ENCODE data around the gene TTC38.
"Not testable (repeated sequence)": the region's sequence is repeated elsewhere in the genome, so short reads cannot be mapped to it uniquely, and the experiment has no call there.

TTC38 gene

GRCh38 chr22:46296257-46297150, 28.7 kb downstream of the TTC38 start, which contains the start of gene GTSE1:
Gene GTSE1 (plus strand): TSS chr22:46296870. CDS start chr22:46297401, 531 bp downstream.
- peak; percentile 95 for DNase-seq (ENCODE audit: low read depth)

GRCh38 chr22:46297151-46297812, 29.5 kb downstream of the TTC38 start:
- DNase-seq (ENCODE audit: low read depth), result no peak

GRCh38 chr22:46299101-46299500, 31.3 kb downstream of the TTC38 start:
- DNase-seq (ENCODE audit: low read depth), result no peak

GRCh38 chr22:46300491-46300890, 32.7 kb downstream of the TTC38 start:
- no peak for DNase-seq (ENCODE audit: low read depth)

- no peak for DNase-seq (ENCODE audit: low read depth)
These were observed 35.6 kb downstream of the TTC38 start for GRCh38 chr22:46303347-46303965.

GRCh38 chr22:46308283-46308988, 40.6 kb downstream of the TTC38 start:
- DNase-seq (ENCODE audit: low read depth), result no peak

- DNase-seq (ENCODE audit: low read depth), result no peak
These were observed 41.8 kb downstream of the TTC38 start for GRCh38 chr22:46309526-46310085.

- no peak for DNase-seq (ENCODE audit: low read depth)
These were observed 44.2 kb downstream of the TTC38 start for GRCh38 chr22:46312056-46312455.

- DNase-seq (ENCODE audit: low read depth), result not testable (repeated sequence)
These were observed 45.0 kb downstream of the TTC38 start for GRCh38 chr22:46312848-46313247.

- no peak for DNase-seq (ENCODE audit: low read depth)
These were observed 48.2 kb downstream of the TTC38 start for GRCh38 chr22:46315976-46316375.

- DNase-seq (ENCODE audit: low read depth), result no peak
These were observed 49.8 kb downstream of the TTC38 start for GRCh38 chr22:46317646-46318045.

- no peak for DNase-seq (ENCODE audit: low read depth)
These were observed 50.8 kb downstream of the TTC38 start for GRCh38 chr22:46318576-46318975.

GRCh38 chr22:46319319-46319718, 51.5 kb downstream of the TTC38 start:
- DNase-seq (ENCODE audit: low read depth), result no peak

- no peak for DNase-seq (ENCODE audit: low read depth)
These were observed 52.4 kb downstream of the TTC38 start for GRCh38 chr22:46320166-46320710.

GRCh38 chr22:46320716-46321386, 53.0 kb downstream of the TTC38 start:
- DNase-seq (ENCODE audit: low read depth), result no peak

- DNase-seq (ENCODE audit: low read depth), result no peak
These were observed 54.9 kb downstream of the TTC38 start for GRCh38 chr22:46322711-46323110.

GRCh38 chr22:46323162-46323561, 55.4 kb downstream of the TTC38 start:
- DNase-seq (ENCODE audit: low read depth), result no peak

GRCh38 chr22:46326066-46326680, 58.4 kb downstream of the TTC38 start:
- DNase-seq (ENCODE audit: low read depth), result no peak

GRCh38 chr22:46327691-46328465, 60.1 kb downstream of the TTC38 start:
- no peak for DNase-seq (ENCODE audit: low read depth)

GRCh38 chr22:46328797-46329196, 61.0 kb downstream of the TTC38 start:
- no peak for DNase-seq (ENCODE audit: low read depth)

Measured in activated T-helper 9 cell treated with anti-CD3 and anti-CD28 coated beads, Interleukin-2, amount 50 U/mL, for 16 hours (primary cell).